GM19025 (cell line): ENCODE results near the gene MVB12B.

Source experiments
- ATAC-seq: cut with Tn5 transposase; IDR thresholded peaks from one replicate; pipeline ENCODE4 v1.9.1; 2021; ENCODE audit warnings: mild to moderate bottlenecking, low read depth, moderate library complexity; ENCODE audit not compliant: unreplicated experiment

Gene MVB12B

DNA sequence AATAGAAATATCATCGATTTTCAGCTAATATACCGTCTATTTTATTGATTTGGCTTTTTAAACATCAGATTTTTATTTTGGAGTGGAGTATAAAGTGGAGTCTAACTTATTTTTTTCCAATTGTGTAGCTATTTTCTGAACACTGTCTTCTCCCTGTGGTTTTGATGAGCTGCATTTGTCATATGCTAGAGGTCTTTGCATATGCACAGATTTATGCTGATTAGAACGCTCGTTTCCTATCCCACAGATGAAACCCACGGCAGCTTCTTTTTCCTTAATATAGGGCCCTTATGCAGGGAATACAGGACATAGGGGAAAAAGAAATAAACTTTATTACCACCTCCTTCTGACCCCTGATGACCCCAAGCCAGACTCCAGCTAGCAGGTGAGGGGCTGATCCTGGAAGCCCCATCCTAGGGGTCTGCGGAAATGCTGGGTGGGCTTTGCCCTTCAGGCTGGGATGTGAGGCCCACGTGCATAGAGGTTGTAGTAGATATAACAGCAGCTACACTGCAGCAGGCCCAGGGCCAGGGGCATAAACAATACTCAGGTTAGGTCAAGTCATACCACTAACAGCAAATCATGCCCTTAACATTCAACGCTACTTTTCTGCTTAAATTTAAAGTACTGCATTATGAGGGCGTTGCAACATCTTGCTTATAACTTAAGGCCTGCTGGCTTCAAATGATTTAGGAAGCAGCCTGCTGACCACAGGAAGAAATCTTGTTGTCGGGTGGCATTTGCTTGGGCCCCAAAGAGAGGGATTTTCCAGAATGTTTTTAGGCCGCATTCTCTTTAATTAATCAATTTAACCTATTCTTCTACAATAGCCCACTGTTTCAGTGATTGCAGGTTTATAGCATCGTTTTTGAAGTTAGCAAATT is 28.5 kb downstream of the MVB12B start:
- ATAC-seq = no peak

DNA sequence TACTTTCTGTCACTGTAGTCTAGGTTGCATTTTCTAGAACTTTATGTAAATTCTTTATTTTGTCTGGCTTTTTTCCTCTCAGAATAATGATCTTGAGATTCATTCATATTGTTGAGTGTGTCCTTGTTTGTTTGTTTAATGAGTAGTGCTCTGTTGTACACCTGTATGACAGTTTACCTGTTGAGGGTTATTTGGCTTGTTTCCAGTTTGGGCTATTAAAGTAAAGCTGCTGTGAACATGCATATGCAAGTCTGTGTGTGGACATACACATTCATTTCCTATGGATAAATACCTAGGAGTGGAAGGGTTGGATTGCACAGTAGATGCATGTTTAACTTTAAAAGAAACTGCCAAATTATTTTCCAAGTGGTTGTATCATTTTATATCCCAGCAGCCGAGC is 30.4 kb downstream of the MVB12B start:
- no peak for ATAC-seq

DNA sequence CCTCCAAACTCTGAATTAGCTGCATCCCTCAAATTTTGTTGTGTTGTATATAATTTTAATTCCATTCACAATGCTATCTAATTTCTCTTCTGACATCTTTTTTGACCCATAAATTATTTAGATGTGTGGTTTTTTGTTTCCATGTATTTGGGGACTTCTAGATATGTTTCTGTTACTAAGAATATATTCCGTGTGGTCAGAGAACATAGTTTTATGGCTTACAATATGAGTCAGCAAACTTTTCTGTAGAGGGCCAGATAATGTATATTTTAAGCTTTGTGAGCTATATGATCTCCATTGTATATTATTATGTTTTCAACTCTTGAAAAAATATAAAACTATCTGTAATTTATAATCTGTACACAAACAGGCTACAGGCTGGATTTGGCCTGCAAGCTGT is 33.4 kb downstream of the MVB12B start:
- no peak for ATAC-seq

DNA sequence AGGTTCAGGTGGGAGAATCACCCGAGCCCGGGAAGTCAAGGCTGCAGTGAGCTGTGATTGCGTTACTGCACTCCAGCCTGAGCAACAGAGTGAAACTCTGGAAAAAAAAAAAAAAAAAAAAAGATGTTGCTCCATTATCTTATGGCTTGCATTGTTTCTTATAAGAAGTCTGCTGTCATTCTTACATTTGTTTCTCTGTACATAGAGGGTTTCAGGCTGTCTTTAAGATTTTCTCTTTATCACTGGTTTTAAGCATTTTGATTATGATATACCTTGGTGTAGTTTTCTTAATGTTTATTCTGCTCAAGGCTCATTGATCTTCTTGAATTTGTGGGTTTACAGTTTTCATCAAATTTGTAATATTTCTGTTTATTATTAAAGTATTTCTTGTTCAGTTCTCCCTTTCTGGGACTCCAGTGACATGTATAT is 35.2 kb downstream of the MVB12B start:
- no peak for ATAC-seq

DNA sequence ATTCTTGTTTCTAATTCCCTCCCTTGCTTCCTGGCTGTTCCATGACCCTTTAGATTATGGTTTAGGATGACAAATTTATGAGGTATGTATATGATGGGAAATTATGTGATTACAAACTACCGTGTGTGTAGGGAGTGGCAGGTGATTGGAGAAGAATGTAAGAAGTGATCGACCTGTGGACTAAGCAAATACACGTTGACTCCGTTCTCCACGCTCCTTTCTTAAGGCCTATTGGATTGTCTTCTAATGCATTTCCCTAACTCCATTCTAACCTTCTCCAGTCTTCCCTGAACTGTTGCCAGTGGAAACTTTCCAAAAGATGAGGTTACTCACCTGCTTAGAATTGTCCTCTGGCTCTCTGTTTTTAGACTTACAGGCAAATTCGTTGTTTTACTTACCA is 36.6 kb downstream of the MVB12B start:
- ATAC-seq = no peak

DNA sequence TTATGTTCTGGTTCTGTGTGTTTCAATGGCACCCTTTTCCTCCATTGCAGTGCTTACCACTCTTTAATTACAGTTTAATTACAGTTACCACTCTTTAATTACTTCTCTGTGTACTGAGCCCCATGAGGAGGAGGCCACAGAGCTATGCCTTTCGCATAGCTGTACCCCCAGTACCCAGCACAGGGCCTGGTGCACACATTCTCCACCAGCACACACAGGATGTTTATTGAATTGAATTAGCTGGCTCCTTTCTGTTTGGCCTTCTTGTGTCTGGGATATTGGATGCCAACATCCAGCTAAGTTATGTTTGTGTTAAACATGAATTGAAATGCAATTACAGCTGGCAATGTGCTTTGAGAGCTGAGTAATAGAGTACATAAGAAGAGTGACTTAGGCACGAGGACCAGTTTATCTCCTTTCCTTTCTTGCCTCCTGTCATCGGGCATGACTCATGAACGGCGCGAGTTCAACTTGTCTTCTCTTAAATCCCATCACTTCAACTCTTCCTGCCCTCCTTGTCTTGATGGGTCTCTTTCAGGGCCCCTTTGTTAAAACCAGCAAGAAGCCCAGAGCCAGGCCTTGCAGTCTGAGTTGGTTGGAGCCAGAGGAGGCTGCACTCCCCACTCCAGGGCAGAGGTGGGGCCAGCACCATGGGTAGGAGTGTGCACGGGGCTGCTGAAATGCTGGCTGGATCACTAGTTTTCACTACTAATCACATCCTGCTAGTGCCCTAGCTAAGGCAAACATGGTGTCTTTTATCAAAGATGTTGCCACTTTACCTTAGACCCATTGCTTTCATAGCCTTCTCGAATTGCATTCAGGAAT is 37.4 kb downstream of the MVB12B start:
- ATAC-seq = no peak

DNA sequence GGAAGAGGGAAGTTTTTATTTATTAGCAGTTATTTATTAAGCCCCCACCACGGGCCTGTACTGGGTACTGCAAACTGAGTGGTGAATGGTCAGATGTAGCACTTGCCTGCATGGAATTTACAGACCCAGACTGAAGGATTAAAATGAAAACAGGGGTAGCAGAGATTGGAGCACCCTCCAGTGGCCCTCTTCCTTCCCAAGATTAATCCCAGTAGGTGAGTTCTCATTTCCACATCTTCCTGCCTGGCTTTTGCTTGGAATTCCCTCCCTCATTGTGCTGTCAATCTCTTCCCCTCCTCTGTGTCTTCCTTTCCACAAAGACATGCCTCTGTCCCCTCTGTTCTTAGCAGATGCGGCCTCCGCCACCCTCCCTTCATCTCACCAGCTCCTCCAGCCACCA is 39.2 kb downstream of the MVB12B start:
- no peak for ATAC-seq

DNA sequence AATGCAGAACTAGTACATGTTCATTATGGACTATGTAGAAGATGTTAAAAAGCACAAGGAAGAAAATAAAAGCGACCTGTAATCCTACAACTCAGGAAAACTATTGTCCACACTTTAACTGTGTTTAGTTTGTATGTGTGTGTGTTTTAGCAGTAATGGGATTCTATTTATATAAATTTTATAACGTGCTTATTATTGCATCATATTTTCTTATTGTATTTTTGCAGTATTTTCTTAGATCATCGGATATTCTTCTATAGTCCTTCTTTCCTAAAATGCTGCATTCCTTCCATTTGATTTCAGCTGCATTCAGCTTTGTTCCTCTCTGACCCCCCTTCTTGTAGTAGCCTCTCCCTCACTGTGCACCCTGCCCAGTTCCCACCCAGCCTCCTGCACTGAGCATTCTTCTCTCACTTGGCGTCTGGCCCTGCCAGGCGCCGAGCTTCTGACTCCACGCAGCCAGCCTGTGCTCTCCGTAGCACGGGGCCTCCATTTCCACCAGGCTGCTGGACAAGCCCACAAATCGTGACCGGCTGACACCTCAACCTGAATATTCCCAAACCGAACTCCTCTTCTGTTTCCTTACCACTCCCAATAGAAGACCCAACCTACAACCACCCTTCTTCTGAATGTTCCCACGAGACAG is 39.9 kb downstream of the MVB12B start:
- no peak for ATAC-seq

DNA sequence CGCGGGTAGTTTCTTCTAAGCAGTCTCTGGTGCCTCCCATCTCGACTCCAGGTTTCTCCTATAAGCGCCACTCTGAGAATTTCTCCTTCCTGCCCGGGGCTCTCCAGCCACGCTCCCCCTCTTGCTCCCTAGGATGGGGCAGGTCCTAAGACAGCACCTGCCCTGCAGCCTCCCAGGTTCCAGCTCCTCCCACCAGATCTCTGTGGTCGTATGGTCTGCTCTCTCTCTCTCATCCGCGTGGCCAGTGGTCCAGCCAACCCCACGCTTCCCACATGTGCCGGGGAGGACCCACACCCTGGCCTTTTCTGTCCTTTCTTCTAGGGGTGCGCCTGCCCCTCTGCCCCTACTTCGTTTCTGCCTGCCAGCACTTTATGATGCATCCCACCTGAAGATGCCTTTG is 40.5 kb downstream of the MVB12B start:
- no peak for ATAC-seq

DNA sequence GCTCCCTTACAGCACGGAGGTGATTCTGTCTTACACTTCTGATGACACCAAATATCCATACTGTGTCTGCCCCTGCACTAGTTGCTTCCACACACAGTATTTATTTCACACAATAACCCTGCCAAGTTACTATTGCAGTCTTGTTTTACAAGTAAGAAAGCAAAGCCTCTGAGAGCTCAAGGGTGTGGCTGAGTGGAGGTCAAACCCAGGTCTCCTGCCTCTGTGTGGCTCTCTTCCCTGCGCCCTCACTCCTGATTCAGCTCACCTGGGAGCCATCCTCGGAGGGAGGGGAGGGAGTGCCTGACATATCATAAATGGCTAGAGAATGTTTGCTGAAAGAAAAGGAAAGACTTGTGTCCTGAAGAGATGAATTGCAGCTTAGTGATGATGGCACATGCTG is 41.0 kb downstream of the MVB12B start:
- no peak for ATAC-seq

DNA sequence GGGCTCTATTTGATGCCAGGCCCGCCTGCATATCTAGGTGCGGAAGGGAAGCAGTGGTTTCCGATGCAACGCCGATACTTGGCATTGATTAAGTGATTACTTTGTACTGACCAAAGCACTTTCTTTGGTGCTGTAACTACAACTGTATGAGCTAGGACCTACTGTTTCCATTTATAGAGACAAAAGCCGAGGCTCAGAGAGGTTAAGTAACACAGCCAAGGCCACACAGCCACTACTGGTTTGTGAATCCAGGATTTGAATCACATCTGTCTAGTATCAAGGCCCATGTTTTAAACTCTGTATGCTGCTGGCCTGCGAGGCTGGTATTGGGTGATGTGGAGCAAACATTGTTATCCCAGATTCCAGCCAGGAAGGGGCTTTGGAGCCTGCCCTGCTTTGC is 41.4 kb downstream of the MVB12B start:
- ATAC-seq = no peak

DNA sequence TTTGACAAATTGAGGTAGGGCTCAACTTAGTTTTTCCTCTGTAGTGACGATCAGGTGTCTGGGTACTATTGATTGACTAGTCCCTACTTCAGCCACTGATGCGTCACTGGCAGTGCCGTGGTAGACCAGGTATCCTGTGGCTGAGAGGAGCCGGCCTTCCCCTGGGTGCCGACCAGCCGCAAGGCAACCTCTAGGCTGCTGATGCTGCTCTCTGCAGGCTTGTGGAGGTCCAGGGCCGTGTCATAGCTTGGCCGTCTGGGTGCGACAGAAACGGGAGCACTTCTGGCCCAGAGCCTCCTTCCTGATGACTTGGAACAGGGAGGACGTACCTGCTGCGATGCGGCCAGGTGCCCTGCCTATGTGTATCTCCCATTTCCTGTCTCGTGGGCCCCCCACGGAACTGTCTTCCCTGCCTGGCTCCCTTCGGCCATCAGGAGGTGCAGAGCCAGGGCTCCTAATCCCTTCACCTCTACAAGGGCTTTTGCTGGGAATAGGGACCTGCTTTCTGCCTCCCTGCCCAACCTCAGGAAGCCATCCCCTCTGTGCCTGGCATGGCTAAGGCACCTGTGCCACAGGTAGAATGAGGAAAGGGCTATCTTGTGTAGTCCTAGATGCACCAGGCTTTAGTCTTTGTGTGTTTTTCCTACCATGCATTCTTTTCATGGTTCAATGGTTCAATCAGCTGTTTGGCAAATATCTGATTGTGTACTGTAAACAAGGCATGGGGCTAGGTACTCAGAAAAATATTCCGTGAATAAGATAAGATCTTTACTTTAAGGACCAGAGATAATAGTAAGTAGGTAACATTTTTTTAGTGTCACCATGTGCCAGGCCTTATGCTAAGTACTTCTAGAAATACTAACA is 44.6 kb downstream of the MVB12B start:
- ATAC-seq = no peak

DNA sequence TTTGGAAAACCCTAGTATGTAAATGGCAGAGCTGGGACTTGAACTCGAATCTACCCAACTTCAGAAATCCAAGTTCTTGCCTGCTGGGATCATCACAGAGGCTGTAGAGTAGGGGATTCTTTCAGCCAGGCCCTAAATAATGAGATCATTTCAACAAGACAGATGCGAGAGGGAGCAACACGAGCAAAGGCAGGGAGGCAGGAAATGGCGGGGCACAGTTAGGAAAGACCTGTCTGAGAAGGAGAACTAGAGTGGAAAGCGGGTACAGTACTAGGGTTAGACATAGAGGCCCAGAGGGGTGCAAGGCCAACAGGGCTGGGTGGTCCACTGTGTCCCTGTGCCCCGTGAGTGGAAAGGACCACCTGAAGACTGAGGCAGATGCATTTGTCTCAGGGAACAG is 46.1 kb downstream of the MVB12B start:
- no peak for ATAC-seq

DNA sequence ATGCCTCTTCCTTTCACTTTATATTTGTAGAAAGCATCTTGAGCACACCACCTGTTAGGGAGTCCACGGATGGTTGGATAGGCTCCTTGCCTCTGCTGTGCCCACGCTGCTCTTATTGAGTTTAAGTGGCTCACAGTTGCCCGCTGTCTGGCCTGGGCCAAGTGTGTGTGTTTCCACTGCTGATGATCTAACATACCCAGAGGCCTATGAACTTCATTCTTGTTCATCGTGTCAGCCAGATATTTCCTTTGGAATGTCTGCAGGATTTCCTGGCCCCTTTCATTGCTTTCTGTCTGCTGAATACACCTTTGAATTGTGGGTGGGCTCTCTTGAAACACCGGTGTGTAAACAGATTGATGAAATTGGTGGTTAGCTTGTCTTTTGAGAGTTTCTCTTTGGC is 46.6 kb downstream of the MVB12B start:
- no peak for ATAC-seq

DNA sequence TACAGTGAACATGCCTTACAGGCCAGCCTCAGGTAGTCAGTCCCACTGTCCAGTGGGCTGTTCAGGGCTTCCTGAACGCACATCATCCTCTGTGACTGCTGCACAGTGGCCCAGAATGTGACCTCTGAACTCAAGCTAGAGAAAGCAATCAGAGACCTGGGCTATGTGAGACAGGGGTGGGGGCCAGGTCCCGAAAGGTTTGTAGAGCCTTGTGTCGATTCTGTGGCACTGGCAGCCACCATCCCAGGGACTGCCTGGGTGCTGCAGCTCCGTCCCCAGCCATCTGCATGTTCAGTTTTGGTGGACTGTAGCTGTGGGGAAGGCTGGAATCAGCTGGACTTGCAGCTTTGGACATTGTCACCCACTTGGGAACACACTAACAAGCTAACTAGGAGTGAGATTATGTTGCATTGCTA is 47.7 kb downstream of the MVB12B start:
- no peak for ATAC-seq

DNA sequence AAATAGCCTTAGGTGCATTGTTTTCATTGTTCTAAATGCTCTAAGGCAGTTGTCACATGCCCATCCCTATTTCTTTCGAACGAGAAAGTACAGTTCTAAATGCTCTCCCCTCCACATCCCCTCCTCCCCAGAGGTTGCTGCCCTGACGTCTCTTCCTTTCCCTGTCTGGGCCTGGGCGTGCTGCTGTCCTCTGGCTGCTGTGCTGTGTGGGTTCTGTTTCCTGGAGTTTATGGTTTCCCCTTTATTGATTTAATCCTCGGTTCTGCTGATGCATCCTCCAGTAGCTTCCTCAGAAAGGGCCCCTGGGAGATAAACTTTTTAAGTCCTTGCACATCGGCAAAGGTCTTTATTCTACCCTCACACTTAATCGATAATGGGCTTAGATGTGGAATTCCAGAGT is 48.8 kb downstream of the MVB12B start:
- no peak for ATAC-seq

DNA sequence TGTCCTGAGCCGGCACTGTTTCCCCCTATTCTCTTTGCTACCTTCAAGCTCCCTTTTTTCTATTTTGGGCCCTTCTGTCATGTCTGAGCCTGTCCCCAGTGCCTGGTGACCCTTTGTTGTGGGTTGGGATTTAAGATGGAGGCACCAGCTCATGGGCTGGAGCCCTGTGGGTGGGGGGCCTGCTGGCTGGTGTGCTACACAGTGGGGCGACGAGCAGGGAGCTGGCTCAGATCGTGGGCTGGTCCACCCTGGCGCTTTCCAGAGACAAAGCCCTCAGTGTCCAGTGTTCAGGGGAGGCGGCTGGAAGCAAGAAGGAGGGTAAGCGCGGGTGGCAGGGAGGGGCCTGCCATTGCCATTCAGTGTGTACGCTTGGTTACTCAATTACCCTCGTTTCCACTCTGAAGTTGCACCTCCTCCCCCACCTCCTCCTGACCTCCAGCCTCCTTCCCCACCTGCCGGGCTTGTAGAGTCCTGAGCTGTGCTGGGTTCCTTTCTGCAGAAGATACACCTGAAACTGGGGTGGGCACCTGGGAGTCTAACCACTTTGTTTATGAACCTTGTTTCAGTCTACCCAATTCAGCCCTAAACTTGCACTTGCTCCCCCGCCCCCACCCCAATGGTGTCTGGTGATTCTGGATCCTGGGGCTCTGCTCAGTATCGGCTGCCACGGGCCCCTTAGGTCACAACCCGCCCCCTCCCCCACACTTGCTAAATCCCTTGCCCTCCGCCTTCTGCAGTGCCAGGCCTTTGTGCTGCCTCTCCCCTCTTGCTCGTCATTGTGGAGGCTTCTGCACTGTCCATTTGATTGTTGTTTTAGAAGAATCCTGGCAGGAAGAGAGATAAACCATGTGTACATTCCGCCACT is 49.9 kb downstream of the MVB12B start:
- no peak for ATAC-seq

DNA sequence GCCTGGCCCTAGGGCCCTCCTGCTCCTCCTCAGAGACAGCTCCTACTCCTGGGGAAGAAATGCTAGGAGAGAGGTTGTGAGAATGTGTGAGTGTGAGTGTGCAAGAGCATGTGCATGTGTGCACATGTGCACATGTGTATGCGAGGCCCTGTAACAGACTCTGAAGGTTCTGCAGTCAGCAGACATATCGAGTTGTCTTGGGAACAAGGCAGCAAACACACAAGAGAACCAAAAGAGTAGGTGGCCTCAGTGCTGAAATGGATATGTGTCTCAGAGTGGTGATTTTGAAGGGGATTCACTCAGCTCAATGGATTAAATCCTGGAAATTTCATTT is 50.5 kb downstream of the MVB12B start:
- no peak for ATAC-seq

DNA sequence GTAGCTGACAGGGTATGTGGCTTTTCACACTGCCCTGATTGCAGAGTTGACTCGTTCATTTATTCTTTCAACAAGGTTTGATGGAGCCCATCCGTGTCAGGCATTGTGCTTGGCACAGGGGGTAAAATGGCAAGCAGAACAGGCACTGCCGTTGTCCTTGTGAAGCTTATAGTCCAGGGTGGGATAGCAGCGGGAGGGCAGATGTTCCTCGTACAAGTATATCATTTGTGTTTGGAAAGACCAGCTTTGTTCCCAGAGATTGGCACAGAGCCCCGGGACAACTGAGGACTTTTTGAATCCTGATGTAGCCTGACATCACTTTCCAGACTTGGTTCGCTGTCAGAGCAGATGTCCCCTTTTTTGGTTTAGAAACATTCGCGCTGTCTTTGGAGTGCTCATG is 50.9 kb downstream of the MVB12B start:
- ATAC-seq = no peak

DNA sequence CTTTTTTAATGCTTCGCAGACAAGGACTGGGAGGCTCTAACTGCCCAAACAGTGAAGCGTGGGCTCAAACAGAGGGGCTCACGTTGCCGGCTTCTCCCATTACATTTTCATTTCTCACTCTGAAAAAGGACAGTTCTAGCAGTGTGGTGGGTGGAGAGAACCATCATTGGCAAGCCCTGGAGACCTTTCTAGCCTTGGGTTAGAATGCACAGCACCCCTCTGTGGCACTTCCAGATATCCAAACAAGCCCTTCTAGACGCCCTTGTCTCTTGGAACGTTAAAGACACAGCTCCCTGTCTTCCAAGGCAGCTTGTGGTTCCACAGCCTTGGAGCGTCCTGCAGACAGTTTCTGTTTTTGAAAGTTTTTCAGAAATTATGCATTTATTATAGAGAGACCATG is 52.1 kb downstream of the MVB12B start:
- ATAC-seq = no peak
